GM19025 (cell line): ENCODE data around the gene PDE5A.

Source experiments
- ATAC-seq: cut with Tn5 transposase; IDR thresholded peaks from one replicate; pipeline ENCODE4 v1.9.1; 2021; ENCODE audit warnings: mild to moderate bottlenecking, low read depth, moderate library complexity; ENCODE audit not compliant: unreplicated experiment

PDE5A gene

GRCh38 chr4:119589165-119589564 is 39.4 kb downstream of the PDE5A start:
- no peak for ATAC-seq

DNA sequence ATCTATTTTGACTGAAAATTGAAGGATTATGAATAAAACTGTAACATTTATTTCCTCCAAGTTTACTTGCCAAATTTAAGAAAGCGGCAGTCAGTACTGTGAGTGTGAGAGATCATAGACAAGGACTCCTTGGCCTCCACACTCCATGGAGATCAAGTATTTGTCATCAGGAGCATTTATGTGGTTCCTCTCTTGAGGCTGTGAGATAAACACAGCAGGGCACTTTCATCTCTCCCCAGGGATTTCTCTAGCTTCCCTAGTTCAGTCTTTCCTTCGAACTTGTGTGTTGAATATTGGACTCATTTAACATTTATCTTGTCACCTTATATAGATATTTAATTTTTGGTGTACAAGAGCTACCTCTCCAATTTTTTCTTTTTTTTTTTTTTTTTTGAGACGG is 40.8 kb downstream of the PDE5A start:
- no peak for ATAC-seq

GRCh38 chr4:119585771-119586170 is 42.8 kb downstream of the PDE5A start:
- no peak for ATAC-seq

DNA sequence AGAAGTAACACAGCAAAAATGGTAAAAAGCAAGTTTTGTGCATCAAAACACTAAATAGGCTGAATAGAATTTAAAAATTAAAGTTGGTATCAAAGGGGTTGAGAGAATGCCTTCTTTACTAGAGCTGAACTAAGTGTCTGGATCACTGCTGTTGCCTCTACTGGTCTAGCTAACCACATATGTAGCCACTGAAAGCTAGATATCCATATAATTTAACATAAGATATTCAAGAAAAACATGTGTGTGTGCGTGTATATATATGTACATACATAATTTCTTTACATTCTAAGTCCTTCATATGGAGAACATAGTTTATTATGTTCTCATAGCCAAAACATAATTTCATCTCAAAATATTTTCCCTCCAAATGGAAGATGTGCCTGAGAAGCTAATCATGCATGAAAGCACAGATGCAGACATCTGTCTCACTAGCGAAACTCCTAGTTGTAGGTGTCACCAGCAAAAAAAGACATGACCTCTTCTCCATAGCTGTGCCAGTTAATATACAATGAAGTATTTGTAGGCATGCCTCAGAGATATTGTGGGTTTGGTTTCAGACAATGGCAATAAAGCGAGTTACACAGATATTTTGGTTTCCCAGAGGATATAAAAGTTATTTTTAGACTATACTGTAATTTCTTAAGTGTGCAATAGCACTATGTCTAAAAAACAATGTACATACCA is 47.3 kb downstream of the PDE5A start:
- ATAC-seq: no peak

DNA sequence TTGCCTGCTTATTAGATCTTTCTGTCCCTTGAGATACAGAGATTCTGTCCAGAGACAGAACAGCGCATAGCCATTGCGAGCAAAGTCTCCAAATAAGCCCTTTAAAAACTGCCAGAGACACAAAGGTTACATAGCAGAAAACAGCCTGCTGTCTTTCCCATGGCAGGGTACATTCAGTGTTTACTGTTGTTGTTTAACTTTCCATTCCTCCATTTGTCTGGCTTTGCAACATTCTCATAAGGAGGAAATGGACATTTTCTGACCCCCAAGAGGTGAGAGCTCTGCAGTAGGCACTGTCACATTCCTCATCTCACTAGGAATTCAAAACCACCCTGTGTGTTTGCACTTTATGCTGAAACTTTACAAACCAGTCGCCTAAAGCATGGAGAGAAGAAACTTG is 48.3 kb downstream of the PDE5A start:
- ATAC-seq: no peak

DNA sequence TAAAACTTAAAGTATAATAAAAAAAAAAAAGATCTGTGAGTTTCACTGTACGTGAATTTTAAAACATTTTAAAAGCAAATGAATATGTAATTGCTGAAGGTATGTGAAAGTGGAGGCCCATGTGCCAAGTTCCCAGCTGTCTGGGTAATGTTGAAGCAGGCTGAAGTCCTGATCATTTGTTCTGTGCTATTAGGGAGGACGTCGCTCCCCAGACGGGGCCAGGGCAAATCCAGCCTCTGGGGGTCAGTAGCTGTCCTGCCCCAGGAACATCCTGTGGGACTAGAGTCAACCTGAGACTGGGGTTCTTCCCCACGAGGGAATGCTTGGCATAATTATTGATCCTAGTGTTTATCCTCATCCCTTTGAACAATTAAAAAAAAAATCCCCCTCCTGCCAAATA is 48.8 kb downstream of the PDE5A start:
- ATAC-seq: no peak

- ATAC-seq: no peak
Measured at GRCh38 chr4:119570401-119570800, 58.2 kb downstream of the PDE5A start.

GRCh38 chr4:119564106-119564505 is 64.5 kb downstream of the PDE5A start:
- ATAC-seq: no peak

- ATAC-seq: no peak
Measured at GRCh38 chr4:119559044-119559647, 69.5 kb downstream of the PDE5A start.

- ATAC-seq: no peak
Measured at GRCh38 chr4:119550857-119551532, 77.6 kb downstream of the PDE5A start.

GRCh38 chr4:119549639-119550038 is 79.0 kb downstream of the PDE5A start:
- no peak for ATAC-seq

DNA sequence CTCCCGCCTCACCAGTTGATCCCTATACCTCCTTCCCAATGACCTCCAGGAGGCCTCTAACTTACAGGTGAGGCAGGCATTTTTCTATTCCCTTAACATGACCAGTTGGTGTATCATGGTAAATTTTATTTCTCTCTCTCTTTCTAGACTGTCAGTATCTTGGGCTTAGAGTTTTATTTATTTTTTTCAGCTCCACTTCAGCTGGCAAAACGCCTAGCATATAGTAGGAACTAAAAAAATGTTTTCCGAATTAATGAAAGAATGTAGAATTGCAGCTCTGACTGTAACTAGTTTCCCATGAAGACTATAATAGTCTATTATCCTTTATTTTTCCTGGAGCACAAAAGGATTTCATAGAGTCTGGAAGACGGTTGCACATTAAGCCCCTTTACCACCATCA is 84.8 kb downstream of the PDE5A start:
- no peak for ATAC-seq

DNA sequence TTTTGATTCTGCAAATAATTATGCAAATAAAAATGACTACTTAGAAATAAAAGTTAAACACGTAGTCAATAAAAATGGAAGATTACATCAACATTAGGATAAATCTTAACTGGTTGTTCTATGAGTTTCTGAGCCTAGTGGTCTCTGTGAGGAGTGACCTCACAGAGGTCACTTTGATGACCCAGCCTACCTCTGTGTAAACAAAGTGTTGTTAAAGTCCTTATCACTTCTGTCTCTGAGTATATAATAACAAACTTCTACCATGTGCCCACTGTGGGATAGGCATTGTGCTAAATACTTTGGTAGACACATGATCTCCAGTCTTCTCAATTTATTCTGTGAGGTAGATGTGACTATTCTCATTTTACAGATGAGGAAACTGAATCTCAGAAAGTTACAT is 85.4 kb downstream of the PDE5A start:
- ATAC-seq: no peak

DNA sequence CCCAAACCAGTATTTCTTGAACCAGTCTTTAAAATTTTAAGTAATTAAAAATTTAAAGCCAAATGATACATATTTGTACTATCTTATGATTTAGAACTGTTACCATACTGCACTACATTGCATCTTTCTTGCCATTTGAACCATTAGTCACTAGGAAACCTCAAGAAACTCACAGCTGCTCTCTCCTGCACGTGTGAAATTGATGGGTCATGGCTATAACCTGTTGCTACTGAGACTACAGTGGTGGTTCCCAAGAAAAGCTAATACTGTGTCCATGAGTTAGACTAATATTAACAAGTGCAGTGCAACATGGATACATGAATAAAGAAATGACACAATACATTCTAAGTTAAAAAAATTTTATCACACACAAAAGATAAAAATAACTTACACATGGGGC is 88.4 kb downstream of the PDE5A start:
- no peak for ATAC-seq

DNA sequence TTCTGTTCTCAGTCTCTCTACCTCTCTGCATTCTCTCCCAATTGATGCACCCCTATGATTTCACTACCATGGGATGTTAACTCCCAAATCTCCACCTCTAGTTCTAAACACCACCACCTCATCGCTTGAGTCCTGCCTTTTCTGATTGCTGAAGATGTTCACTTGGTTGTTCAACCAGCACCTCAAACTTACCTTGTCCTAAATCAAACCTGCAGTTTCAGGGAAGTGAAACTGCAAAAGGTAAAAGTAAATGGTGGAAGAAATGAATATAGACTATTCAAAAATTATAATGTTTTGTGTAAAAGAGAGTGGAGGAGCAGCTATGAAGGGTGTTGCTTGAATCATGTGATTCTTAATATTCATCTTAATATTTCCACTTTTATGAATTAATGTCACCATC is 91.0 kb downstream of the PDE5A start:
- no peak for ATAC-seq

GRCh38 chr4:119536572-119537528 is 91.8 kb downstream of the PDE5A start:
- ATAC-seq: no peak

DNA sequence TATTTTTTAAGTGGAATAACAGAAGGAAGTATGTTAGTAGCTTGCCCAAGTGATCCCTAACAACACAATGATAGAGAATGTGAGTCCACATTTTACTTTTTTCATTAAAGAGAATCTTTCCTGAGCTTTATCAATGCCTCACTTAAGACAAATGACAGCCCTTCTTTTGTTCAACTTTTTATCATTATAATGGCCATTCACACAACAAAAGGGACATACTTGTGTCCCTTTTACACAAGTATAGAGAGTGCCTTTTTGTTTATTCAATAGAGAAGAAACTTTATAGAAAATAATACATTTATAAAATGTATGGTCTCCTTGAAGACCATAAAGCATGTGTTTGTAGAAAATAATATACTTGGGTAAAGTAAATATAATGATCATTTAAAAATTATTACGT is 96.3 kb downstream of the PDE5A start:
- ATAC-seq: no peak

- no peak for ATAC-seq
Measured at GRCh38 chr4:119529788-119530187, 98.8 kb downstream of the PDE5A start.

DNA sequence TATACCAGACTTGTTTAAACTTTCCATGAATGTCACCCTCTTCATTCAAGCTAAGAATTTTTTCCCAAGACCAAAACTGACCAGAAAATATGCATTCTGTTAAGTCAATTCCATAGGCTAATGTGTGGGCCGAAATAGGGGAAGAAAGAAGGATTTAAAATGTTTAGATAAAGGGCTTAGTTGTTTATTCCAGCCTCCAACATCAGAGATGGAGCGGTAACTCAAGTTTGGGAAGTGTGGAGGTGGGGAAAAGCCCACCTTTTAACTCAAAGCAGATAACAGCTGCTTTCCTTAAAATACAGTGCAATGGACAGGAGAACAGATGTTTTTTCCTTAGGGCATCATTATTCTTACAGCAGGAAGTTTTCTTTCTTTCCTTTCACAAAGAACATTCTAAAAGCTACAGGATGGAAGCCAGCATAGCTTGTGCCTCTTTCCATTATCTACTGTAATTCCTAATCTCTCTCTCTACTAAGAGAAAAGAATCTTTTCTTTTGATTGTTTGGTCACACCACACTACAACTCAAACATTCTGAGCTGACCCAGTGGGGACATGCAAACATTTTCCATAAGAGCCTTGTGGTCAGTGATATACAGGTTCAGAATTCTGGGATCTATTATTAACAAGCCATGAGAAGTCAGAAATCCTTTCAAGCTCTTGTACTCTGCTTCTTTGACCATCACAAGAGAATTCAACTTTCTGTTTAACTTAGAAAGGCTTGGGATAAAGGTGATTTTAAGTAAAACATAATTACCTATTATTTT is 101.6 kb downstream of the PDE5A start:
- ATAC-seq: no peak
